Caco-2 (cell line): ENCODE measurements around the gene CLEC16A. TPM values are rescaled to one million over a fixed set of nuclear protein-coding genes. Genes with fewer than 3 reads are reported as not detected.
A peak's percentile ranks its signal among the peaks of the same experiment; 100 is the strongest.

Source experiments
- BruUV-seq: library from RNA; stranded (reverse); fragments of 400-500 nt; replicated peaks from 2 replicates; lab custom pipeline; 2021; lab: Mats Ljungman, UMichigan
- CTCF ChIA-PET: fragments of 300-600 bp; sonication (Branson Sonifier 250); formaldehyde crosslinking; loops from one replicate; lab custom pipeline; 2022; ENCODE audit warnings: antibody characterized with exemption; lab: Charles Lee
- POLR2A ChIA-PET: fragments of 300-600 bp; sonication (Branson Sonifier 250); formaldehyde crosslinking; loops from one replicate; lab custom pipeline; 2022; ENCODE audit warnings: antibody characterized with exemption; lab: Charles Lee
- DNase-seq, 2 experiments: peaks; one replicate each; pipeline versions ENCODE4 v3.0.0 to v3.0.0-alpha.2; 2020 to 2022
- H3K27me3 ChIP-seq: replicated peaks from 2 replicates; pipeline ENCODE4 v1.6.0; 2011; ENCODE audit warnings: low read length; ENCODE audit not compliant: control insufficient read depth, insufficient read depth
- H3K36me3 ChIP-seq: 2 replicates; pipeline ENCODE4 v1.5.1; 2011; ENCODE audit warnings: low read length; ENCODE audit not compliant: control insufficient read depth, insufficient read depth
- H3K4me1 ChIP-seq: fragments of 250-450 bp; sonication (Bioruptor Pico); 2 replicates; pipeline ENCODE4 v1.5.1; 2020; ENCODE audit warnings: mild to moderate bottlenecking
- H3K4me3 ChIP-seq: 2 replicates; pipeline ENCODE4 v1.5.1; 2011; ENCODE audit warnings: low read depth, mild to moderate bottlenecking, control low read depth, low read length
- H3K9me3 ChIP-seq: fragments of 250-450 bp; sonication (Bioruptor Pico); 2 replicates; pipeline ENCODE4 v1.5.1; 2020; ENCODE audit warnings: mild to moderate bottlenecking, moderate library complexity
- H3K27ac Mint-ChIP-seq: one replicate; pipeline ENCODE4 v1.8.0; 2022; ENCODE audit warnings: mixed read lengths; ENCODE audit not compliant: unreplicated experiment
- H3K27me3 Mint-ChIP-seq: one replicate; pipeline ENCODE4 v1.8.0; 2022; ENCODE audit warnings: mixed read lengths; ENCODE audit not compliant: insufficient read depth, unreplicated experiment
- H3K36me3 Mint-ChIP-seq: one replicate; pipeline ENCODE4 v1.8.0; 2022; ENCODE audit warnings: mild to moderate bottlenecking, mixed read lengths; ENCODE audit not compliant: insufficient read depth, unreplicated experiment
- H3K4me1 Mint-ChIP-seq: one replicate; pipeline ENCODE4 v1.8.0; 2022; ENCODE audit warnings: low read depth, mixed read lengths; ENCODE audit not compliant: unreplicated experiment
- H3K4me3 Mint-ChIP-seq: one replicate; pipeline ENCODE4 v1.8.0; 2022; ENCODE audit warnings: mild to moderate bottlenecking, moderate library complexity, mixed read lengths; ENCODE audit not compliant: unreplicated experiment
- H3K9me3 Mint-ChIP-seq: one replicate; pipeline ENCODE4 v1.8.0; 2022; ENCODE audit warnings: mixed read lengths; ENCODE audit not compliant: unreplicated experiment
- CTCF ChIP-seq, 2 experiments: fragments of 200-600 bp in 1 of 2; IDR thresholded peaks; 1 replicate in 1 of 2; 2 replicates in 1 of 2; pipeline versions ENCODE4 v1.5.1 to v1.8.0; 2011 to 2022; ENCODE audit warnings: antibody characterized with exemption in 1 of 2, control low read depth in 1 of 2, inconsistent platforms in 1 of 2, low read depth in 1 of 2, low read length in 1 of 2, mild to moderate bottlenecking in 1 of 2, moderate library complexity in 1 of 2; ENCODE audit not compliant: insufficient read depth in 1 of 2, severe bottlenecking in 1 of 2, unreplicated experiment in 1 of 2
- intact Hi-C: fragments of 100-400 bp; cut with micrococcal nuclease; formaldehyde crosslinking; loops from one replicate; pipeline ENCODE4 v1.10.0; 2022; ENCODE audit not compliant: unreplicated experiment
- total RNA-seq: library from RNA; stranded (reverse); gene quantifications from 2 replicates; pipeline ENCODE4 v1.2.3, GENCODE V29; 2022

CLEC16A gene
- total RNA-seq, 1 experiment from 2014 or later = 27.0 TPM

GRCh38 chr16:11010575-11011221 lies 66.3 kb downstream of the CLEC16A start:
- H3K4me3 Mint-ChIP-seq = no peak overlapping the region
- Histone ChIP-seq H3K9me3 (no peaks in the 10 kb centered on the region), H3K4me1 (no peaks in the 10 kb centered on the region), H3K27me3 (no peaks in the 10 kb centered on the region), H3K36me3 (no peaks in the 10 kb centered on the region; the same call in 1 of the 2 replicates), H3K4me3 (no peak overlapping the region)
- ChIA-PET CTCF (no interaction called here), POLR2A (no interaction called here)
- no TSS peak for BruUV-seq
- no peaks in the 10 kb centered on the region for H3K9me3 Mint-ChIP-seq
- peaks cover 19% of the 10 kb centered on the region for H3K36me3 Mint-ChIP-seq
- H3K27me3 Mint-ChIP-seq = no peaks in the 10 kb centered on the region
- DNase-seq = no peak
- peak overlapping the region; percentile 8 for H3K27ac Mint-ChIP-seq
- H3K4me1 Mint-ChIP-seq = no peaks in the 10 kb centered on the region
- TF ChIP-seq CTCF (IDR thresholded peaks at IDR 0.05; ENCODE audit: insufficient read depth in 1 of 2, low read depth in 1 of 2, low read length in 1 of 2, severe bottlenecking in 1 of 2, unreplicated experiment in 1 of 2) = no peak
- intact Hi-C loops = no loop called here

- no peak for TF ChIP-seq CTCF (IDR thresholded peaks at IDR 0.05; ENCODE audit: insufficient read depth in 1 of 2, low read depth in 1 of 2, low read length in 1 of 2, severe bottlenecking in 1 of 2, unreplicated experiment in 1 of 2)
- Histone ChIP-seq H3K4me3 (no peak overlapping the region), H3K9me3 (no peaks in the 10 kb centered on the region), H3K36me3 (no peaks in the 10 kb centered on the region; the same call in 1 of the 2 replicates), H3K4me1 (peaks cover 1% of the 10 kb centered on the region; the same call in 1 of the 2 replicates), H3K27me3 (no peaks in the 10 kb centered on the region)
- no peak for DNase-seq
- BruUV-seq = no TSS peak
- CTCF ChIA-PET = no interaction called here
- POLR2A ChIA-PET = no interaction called here
- Mint-ChIP-seq H3K4me1 (no peaks in the 10 kb centered on the region), H3K4me3 (no peak overlapping the region), H3K27me3 (no peaks in the 10 kb centered on the region), H3K36me3 (peaks cover 18% of the 10 kb centered on the region), H3K9me3 (no peaks in the 10 kb centered on the region), H3K27ac (no peak overlapping the region)
- intact Hi-C loops = no loop called here
Measured at GRCh38 chr16:11011326-11011725, 67.0 kb downstream of the CLEC16A start.

GRCh38 chr16:11012841-11013240 lies 68.5 kb downstream of the CLEC16A start:
- intact Hi-C loops = no loop called here
- no peaks in the 10 kb centered on the region for H3K27me3 ChIP-seq
- no TSS peak for BruUV-seq
- Mint-ChIP-seq H3K27ac (no peak overlapping the region), H3K4me1 (no peaks in the 10 kb centered on the region), H3K27me3 (no peaks in the 10 kb centered on the region), H3K36me3 (peaks cover 18% of the 10 kb centered on the region), H3K9me3 (no peaks in the 10 kb centered on the region), H3K4me3 (no peak overlapping the region)
- no peak for TF ChIP-seq CTCF (IDR thresholded peaks at IDR 0.05; ENCODE audit: insufficient read depth in 1 of 2, low read depth in 1 of 2, low read length in 1 of 2, severe bottlenecking in 1 of 2, unreplicated experiment in 1 of 2)
- no peak overlapping the region for H3K4me3 ChIP-seq
- no peak for DNase-seq
- no peaks in the 10 kb centered on the region; the same call in 1 of the 2 replicates for H3K36me3 ChIP-seq
- H3K9me3 ChIP-seq = no peaks in the 10 kb centered on the region
- POLR2A ChIA-PET = no interaction called here
- H3K4me1 ChIP-seq = peaks cover 5% of the 10 kb centered on the region; the same call in 1 of the 2 replicates
- CTCF ChIA-PET = no interaction called here
